Measurements from ENCODE around the gene MRGPRD. TPM values are rescaled to one million over a fixed set of nuclear protein-coding genes. Genes with fewer than 3 reads are reported as not detected.

The MRGPRD gene
- total and polyA plus RNA-seq, 2 of the 8 experiments (the other 6 are each of a cell fraction or from before 2014, with no cell fraction given), result not detected

DNA sequence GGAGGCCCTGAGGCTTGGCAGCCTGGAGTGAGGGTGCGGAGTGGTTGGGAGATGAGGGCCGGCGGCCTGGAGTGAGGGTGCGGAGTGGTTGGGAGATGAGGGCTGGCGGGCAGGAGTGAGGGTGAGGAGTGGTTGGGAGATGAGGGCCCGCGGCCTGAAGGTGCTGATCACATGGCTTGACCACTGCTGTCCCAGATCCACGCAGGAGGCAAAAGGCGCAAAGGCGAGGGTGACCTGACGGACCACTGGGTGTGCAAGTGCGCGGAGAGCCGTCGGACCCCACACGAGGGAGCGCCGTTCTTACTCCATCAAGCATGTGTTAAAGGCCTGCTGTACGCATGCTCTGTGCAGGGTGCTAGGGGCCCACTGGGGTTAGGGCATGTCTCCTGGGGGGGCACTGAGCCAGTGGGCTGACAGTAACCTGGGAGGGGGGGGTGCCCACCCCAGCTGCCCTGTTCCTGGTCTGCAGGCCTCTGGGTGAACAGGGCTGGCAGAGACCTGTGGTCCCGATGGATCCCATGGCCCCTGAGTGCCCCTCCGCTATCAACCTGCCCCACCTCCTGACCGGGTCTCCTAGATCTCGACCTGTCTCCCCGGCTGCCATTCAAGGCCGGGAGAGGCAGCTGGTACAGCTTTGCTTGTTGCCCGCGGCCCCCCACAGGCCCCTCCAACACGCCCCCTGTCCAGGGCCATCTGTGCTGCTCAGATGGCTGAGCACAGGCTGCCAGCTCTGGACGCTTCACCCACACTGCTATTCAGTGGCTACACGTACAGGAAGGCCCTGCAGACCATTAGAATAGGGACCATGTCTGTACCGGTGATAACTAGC lies 21.1 kb downstream of the MRGPRD start (continued):
- TF ChIP-seq, protein P1, sequence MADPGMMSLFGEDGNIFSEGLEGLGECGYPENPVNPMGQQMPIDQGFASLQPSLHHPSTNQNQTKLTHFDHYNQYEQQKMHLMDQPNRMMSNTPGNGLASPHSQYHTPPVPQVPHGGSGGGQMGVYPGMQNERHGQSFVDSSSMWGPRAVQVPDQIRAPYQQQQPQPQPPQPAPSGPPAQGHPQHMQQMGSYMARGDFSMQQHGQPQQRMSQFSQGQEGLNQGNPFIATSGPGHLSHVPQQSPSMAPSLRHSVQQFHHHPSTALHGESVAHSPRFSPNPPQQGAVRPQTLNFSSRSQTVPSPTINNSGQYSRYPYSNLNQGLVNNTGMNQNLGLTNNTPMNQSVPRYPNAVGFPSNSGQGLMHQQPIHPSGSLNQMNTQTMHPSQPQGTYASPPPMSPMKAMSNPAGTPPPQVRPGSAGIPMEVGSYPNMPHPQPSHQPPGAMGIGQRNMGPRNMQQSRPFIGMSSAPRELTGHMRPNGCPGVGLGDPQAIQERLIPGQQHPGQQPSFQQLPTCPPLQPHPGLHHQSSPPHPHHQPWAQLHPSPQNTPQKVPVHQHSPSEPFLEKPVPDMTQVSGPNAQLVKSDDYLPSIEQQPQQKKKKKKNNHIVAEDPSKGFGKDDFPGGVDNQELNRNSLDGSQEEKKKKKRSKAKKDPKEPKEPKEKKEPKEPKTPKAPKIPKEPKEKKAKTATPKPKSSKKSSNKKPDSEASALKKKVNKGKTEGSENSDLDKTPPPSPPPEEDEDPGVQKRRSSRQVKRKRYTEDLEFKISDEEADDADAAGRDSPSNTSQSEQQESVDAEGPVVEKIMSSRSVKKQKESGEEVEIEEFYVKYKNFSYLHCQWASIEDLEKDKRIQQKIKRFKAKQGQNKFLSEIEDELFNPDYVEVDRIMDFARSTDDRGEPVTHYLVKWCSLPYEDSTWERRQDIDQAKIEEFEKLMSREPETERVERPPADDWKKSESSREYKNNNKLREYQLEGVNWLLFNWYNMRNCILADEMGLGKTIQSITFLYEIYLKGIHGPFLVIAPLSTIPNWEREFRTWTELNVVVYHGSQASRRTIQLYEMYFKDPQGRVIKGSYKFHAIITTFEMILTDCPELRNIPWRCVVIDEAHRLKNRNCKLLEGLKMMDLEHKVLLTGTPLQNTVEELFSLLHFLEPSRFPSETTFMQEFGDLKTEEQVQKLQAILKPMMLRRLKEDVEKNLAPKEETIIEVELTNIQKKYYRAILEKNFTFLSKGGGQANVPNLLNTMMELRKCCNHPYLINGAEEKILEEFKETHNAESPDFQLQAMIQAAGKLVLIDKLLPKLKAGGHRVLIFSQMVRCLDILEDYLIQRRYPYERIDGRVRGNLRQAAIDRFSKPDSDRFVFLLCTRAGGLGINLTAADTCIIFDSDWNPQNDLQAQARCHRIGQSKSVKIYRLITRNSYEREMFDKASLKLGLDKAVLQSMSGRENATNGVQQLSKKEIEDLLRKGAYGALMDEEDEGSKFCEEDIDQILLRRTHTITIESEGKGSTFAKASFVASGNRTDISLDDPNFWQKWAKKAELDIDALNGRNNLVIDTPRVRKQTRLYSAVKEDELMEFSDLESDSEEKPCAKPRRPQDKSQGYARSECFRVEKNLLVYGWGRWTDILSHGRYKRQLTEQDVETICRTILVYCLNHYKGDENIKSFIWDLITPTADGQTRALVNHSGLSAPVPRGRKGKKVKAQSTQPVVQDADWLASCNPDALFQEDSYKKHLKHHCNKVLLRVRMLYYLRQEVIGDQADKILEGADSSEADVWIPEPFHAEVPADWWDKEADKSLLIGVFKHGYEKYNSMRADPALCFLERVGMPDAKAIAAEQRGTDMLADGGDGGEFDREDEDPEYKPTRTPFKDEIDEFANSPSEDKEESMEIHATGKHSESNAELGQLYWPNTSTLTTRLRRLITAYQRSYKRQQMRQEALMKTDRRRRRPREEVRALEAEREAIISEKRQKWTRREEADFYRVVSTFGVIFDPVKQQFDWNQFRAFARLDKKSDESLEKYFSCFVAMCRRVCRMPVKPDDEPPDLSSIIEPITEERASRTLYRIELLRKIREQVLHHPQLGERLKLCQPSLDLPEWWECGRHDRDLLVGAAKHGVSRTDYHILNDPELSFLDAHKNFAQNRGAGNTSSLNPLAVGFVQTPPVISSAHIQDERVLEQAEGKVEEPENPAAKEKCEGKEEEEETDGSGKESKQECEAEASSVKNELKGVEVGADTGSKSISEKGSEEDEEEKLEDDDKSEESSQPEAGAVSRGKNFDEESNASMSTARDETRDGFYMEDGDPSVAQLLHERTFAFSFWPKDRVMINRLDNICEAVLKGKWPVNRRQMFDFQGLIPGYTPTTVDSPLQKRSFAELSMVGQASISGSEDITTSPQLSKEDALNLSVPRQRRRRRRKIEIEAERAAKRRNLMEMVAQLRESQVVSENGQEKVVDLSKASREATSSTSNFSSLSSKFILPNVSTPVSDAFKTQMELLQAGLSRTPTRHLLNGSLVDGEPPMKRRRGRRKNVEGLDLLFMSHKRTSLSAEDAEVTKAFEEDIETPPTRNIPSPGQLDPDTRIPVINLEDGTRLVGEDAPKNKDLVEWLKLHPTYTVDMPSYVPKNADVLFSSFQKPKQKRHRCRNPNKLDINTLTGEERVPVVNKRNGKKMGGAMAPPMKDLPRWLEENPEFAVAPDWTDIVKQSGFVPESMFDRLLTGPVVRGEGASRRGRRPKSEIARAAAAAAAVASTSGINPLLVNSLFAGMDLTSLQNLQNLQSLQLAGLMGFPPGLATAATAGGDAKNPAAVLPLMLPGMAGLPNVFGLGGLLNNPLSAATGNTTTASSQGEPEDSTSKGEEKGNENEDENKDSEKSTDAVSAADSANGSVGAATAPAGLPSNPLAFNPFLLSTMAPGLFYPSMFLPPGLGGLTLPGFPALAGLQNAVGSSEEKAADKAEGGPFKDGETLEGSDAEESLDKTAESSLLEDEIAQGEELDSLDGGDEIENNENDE (IDR thresholded peaks at IDR 0.05; ENCODE audit: insufficient replicate concordance, low read length), result no peak
- TF ChIP-seq BCL11A (IDR thresholded peaks at IDR 0.05; ENCODE audit: low read depth in 2 of 2, low read length in 2 of 2), result no peak
- TF ChIP-seq KDM1A (IDR thresholded peaks at IDR 0.05; ENCODE audit: borderline replicate concordance, low read length), result no peak
- no peak for TF ChIP-seq SIX5 (IDR thresholded peaks at IDR 0.05; ENCODE audit: low read depth, low read length)
- TF ChIP-seq, protein P2, sequence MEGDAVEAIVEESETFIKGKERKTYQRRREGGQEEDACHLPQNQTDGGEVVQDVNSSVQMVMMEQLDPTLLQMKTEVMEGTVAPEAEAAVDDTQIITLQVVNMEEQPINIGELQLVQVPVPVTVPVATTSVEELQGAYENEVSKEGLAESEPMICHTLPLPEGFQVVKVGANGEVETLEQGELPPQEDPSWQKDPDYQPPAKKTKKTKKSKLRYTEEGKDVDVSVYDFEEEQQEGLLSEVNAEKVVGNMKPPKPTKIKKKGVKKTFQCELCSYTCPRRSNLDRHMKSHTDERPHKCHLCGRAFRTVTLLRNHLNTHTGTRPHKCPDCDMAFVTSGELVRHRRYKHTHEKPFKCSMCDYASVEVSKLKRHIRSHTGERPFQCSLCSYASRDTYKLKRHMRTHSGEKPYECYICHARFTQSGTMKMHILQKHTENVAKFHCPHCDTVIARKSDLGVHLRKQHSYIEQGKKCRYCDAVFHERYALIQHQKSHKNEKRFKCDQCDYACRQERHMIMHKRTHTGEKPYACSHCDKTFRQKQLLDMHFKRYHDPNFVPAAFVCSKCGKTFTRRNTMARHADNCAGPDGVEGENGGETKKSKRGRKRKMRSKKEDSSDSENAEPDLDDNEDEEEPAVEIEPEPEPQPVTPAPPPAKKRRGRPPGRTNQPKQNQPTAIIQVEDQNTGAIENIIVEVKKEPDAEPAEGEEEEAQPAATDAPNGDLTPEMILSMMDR (IDR thresholded peaks at IDR 0.05; ENCODE audit: control extremely low read depth in 1 of 3, insufficient read depth in 1 of 3, low read depth in 1 of 3, low read length in 3 of 3), result no peak
- no peak for TF ChIP-seq JUND (IDR thresholded peaks at IDR 0.05; ENCODE audit: low read length)
- TF ChIP-seq RXRA (IDR thresholded peaks at IDR 0.05; ENCODE audit: insufficient read depth, low read depth, low read length), result no peak

All from H1 (cell line).